Measurements from ENCODE around the gene SLC35D3.
"Not testable (repeated sequence)": the region's sequence is repeated elsewhere in the genome, so short reads cannot be mapped to it uniquely, and the experiment has no call there.

The SLC35D3 gene

DNA sequence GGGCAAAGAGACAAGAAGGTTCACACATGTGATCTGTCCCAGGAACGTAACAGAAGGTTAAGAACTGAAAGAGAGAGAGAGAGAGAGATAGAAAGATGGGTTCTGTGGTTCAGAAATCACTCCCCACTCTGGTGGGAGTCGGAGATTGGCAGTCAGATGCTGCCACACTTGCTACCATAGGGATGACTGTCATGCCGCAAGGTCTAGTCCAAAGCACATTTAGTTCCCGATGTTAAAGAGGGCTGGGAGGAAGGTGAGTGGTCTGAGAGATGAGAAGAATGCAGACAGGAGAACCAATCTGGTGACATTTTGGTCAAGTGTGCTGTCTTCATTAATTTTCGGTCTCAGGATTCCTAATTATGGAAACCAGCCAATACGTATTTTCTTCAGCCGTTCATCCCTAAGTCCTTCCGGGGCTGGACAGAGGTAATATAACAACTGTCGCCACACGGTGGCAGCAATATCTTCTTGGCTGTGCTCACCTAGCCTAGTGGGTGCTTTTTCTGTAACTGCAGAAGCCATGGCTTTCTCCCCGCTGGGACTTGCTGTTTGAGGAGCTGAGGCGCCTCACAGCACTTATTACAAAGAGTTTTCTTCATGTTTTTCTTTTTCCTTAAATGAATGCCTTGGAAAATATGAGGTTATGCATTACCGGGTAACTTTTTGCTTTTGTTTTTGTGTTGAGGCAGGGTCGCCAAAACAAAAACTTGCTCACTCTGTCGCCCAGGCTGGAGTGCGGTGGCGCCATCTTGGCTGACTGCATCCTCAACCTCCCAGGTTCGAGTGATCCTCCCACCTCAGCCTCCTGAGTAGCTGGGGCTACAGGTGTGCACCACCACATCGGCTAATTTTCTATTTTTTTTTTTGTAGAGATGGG is 46.0 kb downstream of the SLC35D3 start:
- peak; percentile 78 for DNase-seq

DNA sequence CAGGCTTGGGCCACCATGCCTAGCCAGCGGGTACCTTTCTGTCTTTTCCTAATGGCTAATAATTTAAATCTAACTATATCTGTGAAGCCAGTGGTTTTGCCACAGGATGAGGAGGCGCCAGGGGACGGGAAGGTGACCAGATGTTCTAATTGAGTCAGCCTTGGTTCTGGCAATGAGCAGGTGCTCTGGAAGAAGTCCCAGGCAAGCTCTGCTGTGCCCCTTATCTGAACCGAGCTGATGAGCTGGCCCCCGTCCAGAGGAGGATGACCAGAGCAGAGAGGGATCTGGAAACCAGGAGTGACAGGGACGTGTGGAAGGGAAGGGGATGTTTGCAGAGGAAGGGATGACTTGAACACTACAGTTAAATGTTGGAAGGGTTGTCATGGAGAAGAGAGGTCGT is 46.7 kb downstream of the SLC35D3 start:
- no peak for DNase-seq

DNA sequence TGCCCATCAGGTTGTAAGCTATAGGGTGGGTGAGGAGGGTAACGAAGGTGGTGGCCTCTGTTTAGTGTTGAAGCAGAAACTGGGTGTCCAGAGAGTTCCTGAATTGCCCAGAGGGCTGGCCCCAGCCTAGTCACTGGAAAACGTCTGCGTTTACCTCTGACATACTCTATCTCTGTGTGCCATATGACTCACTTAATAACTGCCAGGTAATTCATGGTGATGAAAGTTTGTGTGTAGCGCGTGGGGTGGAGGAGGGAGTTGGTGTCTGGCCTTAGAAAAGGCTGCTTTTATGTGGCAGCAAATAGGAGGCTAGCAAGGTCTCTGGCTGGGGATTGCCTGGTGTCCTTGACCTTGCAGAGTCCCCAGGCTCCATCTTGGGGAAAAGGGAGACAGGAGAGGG is 47.3 kb downstream of the SLC35D3 start:
- DNase-seq = no peak

- DNase-seq = no peak
Measured at GRCh38 chr6:136969930-136970329, 47.8 kb downstream of the SLC35D3 start.

GRCh38 chr6:136971609-136972008 is 49.5 kb downstream of the SLC35D3 start:
- no peak for DNase-seq

GRCh38 chr6:136973781-136974180 is 51.7 kb downstream of the SLC35D3 start:
- not testable (repeated sequence) for DNase-seq

Data from stimulated activated CD4-positive, alpha-beta T cell treated with anti-CD3 and anti-CD28 coated beads, Interleukin-15, amount 100 ng/mL, for 24 hours (primary cell).